GM21390 (cell line): ENCODE data around the gene TMEM9B.

ENCODE experiments used
- ATAC-seq: cut with Tn5 transposase; IDR thresholded peaks from one replicate; pipeline ENCODE4 v1.9.1; 2021; ENCODE audit not compliant: unreplicated experiment

The TMEM9B gene

DNA sequence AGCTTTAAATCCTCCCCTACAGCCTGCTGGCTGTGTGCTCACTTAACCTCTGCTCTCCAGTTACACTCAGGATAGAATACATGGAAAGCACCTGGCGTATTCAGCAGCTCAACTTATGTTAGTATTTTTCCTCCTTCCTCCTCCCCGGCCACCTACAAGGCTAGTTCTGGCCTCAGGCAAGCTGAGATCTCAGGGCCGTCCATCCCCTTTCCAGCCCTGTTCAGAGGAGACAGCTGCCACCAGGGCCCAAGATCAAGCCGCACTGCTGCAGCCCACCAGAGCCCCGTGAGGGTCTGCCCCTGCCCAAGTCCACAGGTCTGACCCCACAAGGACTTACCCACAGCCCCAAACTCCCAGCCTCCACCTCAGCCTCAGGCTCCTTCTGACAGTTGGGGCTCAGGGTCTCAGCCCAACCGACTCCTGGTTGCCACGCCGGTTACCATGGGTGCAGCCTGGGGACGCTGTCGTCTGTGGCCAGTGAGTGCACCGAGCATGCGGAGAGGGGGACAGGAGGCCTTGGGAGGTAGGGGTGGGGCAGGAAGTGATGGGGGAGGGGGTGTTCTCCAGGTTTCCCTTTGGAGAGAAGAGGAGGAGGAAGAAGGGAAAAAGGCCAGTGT, 31.6 kb downstream of the TMEM9B start, which contains the start of gene C11orf16:
Gene C11orf16 (minus strand): TSS at position 384 of the 617 bp plus-strand sequence. CDS start 639 bp downstream, outside the sequence.
- ATAC-seq = no peak

DNA sequence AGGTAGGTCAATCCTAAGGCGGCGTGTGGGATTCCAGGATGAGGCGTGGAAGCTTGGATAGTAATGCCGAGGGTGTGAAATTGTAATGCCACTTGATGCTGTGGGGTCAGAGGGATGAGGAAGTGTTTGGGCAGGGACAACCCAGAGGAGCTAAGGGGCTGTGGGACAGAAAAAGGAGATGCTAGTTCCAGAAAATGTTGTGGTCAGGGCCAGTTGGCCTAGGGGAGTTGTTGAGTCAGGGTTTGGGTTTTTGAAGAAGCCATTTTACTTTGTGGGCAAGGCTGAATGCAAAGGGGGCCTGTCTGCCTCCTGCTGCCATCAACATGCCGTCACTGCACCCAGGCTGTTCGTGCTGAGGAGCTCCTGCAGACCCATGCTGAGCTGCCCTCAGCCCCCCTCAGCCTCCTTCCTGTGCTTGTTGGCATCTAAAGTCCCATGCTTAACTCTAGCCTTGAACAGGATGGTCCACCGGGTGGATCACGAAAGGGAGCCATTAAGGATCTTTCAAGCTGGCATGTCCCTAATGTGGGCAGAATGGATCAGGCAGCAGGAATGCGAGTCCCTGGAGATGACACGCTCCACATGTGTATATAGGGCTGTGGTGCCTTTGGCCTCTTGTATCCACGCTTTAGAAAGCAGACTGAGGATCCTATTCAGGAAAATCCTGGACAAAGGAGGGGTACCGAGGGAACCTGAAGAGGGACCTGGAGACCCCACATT, 33.6 kb downstream of the TMEM9B start:
- ATAC-seq = no peak

DNA sequence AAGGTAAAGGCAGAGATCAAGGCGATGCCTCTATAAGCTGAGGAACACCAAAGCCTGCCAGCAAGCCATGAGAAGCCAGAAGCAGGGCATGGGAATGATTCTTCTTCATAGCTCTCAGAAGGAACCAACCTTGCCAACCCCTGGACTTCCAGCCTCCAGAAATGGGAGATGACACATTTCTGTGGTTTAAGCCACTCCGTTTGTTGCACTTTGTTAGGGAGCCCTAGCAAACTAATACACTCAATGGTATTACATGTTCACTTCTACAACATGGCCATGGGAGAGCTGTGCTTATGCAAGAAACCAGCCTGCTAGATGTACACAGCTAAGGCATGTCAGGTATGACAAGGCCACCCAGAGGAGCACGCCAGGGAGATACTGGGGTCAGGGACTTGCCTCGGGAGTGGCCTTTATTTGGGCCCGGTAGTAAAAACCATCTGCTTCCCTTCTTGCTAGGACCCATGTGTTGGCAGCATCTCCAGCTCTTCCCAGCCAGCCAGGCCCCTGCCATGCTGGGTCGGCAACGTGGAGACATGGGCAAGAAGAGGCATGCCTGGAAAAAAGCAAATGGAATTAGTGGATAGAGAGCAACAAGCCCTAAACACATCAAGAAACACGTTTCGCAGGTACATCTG, 35.1 kb downstream of the TMEM9B start:
- no peak for ATAC-seq

DNA sequence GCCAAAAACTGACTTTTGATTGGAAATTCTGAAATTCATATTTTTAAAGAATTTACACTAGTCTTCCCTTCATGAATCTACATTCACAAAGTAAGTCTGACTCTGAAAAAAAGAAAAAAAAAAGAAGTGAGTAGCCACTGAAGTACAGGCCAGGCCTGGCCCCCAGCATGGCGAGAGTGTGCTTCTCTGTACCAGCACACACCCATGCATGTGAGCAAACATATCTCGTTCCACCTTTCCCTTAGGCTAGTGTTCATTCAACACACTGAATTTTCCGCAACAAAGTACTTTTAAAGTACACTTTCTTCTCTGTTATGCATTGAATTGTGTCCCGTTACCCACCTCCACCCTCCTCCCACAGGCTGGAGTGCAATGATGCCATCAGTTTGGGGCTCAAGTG, 36.0 kb downstream of the TMEM9B start:
- no peak for ATAC-seq

DNA sequence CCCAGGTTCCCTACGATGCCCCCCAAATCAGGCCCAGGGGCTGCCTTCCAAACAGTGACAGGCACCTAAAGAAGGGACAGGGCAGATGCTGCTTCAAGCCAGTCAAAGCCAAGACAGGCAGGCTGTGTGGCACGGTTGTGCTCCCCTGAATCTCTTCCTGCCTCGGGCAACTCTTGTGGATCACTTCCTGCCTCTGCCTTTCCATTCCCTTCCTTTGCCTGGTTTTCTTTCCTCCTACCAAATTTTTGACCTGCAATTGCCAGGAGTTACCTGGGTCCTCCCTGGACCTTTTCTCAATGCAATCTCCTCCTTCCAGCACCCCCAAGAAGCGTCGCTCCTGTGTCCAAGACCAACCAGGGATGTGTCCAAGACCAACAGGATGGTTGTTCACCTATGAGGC, 37.0 kb downstream of the TMEM9B start:
- ATAC-seq = no peak

DNA sequence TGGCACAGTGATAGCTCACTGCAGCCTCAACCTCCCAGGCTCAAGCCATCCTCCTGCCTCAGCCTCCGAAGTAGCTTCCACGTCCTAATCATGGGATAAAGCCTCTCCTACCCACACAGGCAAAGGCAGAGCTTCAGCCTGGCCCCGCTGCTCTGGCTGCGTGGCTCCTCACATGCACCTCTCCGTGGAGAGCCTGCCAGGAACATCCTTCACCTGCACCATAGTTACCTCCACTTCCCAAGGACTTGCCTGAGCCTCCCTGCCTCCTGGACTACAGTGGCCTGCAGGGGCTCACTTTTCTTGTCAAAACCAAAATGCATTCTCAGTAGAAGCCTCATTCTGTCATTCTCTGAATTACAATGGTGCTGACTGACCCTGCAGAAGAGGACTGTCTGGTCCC, 38.0 kb downstream of the TMEM9B start:
- ATAC-seq = no peak

DNA sequence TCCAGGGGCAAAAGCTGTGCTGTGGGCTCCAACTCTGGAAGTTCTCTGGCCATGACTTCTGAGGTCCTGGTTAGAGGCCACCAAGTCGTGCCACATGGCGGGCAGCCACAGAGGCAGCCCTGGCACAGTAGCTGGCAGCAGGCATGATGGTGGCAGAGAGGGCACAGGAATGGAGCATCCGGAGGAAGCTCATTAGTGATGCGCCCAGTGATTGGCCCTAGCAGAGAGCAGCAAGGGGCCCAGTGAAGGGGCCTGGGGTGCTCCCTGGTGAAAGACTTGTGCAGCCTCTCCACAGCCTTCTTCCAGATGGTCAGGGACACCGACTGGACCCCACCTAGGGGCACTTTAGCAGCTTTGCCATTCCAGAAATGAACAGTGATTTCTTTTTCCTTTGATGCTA, 38.5 kb downstream of the TMEM9B start:
- ATAC-seq = no peak

DNA sequence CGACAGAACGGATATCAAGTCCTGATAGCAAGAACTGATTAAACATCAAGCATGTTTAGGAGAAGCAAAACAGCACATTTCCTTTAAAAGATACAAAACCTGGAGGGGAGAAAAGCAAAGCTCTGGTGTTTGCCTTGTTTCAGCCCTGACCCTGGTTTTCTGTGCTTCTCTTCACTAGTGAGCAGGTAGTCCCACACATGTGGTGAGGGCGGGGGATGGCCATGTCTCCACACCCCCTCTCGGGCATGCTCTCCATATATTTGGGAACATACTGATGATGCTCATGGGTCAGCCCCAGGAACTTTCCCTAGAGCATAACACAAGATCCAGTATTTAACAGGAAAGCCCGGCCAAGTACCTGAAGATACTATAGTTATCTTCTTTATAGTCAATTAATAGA, 41.6 kb downstream of the TMEM9B start:
- no peak for ATAC-seq

DNA sequence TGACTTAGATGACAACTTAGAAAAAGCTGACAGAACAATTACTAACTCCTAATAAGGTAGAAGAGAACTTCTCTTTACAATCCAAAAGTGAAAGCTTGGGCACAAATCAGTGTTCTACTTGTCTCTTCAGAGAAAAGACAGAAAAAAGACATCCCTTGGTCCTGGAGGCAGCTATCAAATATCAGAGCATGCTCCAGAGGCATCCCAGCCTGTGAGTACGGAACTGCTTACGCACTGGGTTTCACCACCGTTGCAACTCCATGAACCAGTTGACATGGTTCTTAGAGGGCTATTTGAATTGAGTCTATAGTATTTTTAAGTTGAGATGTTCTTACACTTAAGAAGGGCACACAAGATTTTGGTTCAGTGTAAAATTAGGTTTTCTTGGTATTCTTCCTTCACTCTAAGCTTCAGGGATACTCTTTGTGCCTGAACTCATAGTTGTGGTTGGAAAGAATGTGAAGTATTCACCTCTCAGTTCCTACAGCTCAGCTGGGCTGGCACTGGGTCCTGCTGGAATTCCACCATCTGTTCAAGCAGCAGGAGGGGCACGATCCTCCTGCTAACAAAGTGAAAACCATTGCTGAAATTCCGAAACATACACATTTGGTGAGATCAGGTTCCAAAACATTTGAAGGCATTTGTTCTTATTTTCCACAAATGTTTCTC, 47.0 kb downstream of the TMEM9B start:
- ATAC-seq = no peak

DNA sequence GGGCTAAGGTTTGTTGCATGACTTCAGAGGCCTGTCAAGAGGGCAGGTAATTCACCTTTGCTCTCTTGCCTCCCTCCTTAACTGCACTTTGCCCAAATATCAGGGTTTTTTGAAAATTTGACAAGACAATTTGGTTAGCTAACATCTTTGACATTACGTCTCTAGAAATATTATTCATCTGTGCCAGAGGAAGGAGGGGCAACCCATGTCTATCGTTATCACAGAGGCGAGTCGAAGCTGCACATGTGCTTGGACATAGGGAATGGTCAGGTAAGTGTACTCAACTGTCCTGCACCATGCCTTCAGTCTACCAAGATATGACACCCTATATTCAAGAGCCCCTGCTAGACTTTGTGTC, 49.6 kb downstream of the TMEM9B start:
- no peak for ATAC-seq

DNA sequence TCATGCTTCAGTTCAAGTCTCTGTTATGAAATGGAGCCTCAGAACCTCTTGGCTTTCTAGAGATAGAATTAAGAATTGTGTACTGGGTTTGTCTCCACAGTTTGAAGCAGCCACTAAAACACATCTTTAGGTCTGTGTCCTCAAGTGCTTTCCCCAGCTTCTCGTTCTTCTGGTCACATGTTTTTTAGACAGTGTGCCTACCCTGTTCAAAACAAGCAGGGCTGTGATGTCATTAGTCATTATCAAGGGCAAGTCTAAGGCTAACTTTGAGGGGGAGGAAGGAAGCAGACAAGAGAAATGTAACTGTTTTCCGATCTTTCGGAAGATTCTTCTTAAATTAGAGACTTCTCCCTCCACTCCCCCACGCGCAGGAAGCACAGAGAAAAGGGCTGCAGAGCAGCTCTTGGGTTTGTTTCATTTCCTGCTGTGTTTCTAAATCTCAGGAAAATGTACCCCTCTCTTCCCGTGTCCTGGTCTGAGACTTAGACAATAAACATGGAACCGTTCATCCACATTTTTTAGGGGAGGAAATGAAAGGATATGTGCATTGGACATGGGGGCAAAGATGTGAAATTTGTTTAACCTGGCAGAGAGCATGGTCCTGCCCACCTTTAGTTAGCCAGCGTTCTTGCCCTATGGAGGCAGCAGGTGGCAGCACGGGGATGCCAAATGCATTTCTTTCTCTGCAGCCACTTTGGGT, 50.1 kb downstream of the TMEM9B start:
- no peak for ATAC-seq

DNA sequence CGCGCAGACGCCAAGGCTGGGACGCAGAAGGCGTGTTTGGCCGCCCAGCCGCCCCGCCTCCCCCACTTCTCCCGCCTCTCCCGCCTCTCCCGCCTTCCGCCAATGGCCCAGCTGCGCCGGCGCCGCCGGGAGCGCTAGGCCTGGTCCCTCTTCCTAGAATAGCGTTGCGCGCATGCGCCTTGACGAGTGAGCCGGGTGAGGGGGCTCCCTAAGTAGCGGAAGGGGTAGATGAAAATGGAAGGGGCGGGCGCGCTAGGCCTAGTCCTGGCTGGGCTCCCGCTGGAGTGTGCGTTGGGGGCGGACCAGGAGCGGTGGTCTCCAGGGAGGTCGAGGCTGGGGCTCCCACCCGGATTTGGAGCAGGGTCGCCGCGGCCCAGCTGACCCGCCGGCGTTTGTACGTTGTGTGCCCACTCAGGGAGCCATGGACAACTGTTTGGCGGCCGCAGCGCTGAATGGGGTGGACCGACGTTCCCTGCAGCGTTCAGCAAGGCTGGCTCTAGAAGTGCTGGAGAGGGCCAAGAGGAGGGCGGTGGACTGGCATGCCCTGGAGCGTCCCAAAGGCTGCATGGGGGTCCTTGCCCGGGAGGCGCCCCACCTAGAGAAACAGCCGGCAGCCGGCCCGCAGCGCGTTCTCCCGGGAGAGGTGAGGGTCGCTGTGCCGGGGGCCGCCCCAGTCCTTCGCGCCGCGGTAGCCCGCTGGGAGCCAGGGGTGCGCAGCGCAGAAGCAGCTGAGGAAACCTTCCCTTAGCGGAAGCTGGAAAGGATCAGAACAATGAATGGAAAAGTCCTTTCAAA, 53.0 kb downstream of the TMEM9B start, which contains the start of gene AKIP1:
Gene AKIP1 (plus strand): TSS at position 161 of the 795 bp plus-strand sequence. CDS start 261 bp downstream, at position 422.
- peak; percentile 72 for ATAC-seq

DNA sequence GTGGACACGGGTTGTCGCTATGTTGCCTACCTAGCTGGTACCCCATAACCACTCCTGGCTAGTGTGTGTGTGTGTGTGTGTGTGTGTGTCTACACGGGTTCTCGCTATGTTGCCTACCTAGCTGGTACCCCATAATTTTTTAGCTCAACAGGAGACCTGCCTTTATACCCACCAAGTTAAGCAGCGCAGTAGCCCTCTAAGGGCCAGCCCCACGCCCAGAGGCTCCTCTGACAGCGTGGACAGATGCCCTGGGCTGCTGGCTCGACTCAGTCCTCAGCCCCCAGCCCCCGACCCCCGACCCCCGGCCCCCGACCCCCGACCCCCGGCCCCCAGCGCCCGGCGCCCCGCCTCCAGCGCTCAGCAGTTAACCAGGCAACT, 53.6 kb downstream of the TMEM9B start:
- ATAC-seq = peak; percentile 10

DNA sequence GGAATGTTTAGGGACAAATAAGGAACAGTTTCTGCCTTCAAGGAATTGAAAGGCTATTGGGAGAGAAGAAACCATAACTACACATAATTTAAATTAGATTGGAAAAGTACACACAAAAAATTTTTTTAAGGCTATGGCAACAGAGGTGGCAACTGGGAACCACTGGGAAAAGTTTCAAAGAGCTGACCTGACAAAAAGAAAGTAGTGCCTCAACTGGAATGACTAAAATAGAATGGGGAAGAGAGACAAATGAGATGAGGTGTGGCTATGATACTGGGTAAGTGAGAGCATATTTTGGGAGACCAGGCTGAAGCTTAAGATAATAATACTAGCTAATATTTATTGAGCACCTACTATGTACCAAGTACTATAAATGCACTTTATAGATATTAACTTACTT, 56.1 kb downstream of the TMEM9B start:
- no peak for ATAC-seq

DNA sequence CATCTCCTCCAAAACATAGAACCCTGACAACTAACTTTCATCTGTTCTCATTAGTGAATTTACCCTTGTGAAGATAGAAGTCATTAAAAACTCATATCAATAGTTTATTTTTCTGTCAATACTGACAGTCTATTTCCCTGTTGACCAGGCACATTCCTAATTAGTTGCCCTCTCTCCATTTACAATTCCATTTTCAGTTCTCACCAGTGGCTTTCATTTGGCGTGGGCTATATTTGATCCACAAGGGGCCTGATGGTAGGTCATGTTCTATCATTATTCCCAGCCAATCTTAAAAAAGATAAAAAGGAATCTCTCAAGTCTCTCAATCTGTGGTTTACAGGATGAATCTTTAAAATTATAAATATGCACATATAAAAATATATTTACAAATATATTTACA, 57.1 kb downstream of the TMEM9B start:
- ATAC-seq = no peak

DNA sequence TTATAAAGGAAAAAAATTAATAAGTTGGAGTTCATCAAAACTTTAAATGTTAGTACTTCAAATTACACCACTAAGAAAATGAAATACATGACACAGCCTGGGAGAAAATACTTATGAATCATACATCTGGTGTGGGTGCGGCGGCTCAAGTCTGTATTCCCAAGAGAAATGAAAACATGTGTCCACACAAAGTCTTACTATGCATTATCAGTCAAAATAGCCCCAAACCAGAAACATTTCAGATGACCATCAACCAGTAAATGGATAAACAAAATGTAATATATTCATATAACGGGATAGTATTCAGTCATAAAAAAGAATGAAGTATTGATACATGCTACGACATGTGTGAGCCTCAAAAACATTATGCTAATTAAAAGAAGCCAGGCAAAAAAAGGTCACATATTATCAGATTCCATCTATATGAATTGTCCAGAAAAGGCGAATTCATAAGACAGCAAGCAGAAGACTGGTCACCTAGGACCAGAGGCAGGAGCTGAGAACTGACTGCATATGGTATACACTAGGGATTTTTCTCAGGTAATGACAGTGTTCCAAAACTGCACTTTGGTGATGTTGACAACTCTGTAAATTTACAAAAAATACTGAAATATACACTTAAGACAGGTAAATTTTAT, 58.6 kb downstream of the TMEM9B start:
- ATAC-seq = no peak

DNA sequence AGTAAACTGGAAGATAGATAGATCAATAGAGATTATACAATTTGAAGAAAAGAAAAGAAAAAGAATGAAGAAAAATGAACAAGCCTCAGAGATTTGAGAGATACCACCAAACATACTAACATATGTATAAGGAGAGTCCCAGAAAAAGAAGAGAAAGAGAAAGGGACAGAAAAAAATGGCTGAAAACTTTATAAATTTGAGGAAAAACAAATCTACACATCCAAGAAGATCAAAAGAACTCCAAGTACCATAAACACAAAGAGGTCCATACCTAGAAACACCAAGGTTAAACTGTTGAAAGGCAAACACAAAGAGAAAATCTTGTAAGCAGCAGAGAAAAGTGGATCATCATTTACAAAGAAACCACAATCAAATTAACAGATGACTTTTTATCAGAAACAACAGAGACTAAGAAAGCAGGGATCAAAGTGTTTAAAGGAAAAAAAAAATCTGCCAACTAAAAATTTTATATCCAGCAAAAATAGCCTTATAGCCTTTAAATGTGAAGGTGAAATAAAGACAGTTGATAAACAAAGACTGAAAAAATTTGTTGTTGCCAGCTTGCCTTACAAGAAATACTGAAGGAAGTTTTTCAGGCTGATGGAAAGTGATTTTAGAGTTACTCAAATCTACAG, 65.0 kb downstream of the TMEM9B start:
- no peak for ATAC-seq
